VCaP (cell line): Measurements from ENCODE around the gene ZNF611.
A peak's percentile ranks its signal among the peaks of the same experiment; 100 is the strongest.
"Not testable (repeated sequence)": the region's sequence is repeated elsewhere in the genome, so short reads cannot be mapped to it uniquely, and the experiment has no call there.

ENCODE experiments used
- H3K27ac ChIP-seq: fragments of 450-650 bp; 2 replicates; pipeline ENCODE4 v1.5.1; 2017
- CTCF ChIP-seq: fragments of 450-650 bp; conservative IDR thresholded peaks from 2 replicates; pipeline ENCODE4 v1.5.1; 2017; ENCODE audit warnings: mild to moderate bottlenecking, moderate library complexity

The ZNF611 gene

GRCh38 chr19:52741951-52742485, 7.2 kb upstream of the ZNF611 start:
- no peak for TF ChIP-seq CTCF
- no peak overlapping the region for H3K27ac ChIP-seq

GRCh38 chr19:52741371-52741770, 6.5 kb upstream of the ZNF611 start:
- not testable (repeated sequence) for H3K27ac ChIP-seq

GRCh38 chr19:52739576-52739975, 4.7 kb upstream of the ZNF611 start:
- no peak for TF ChIP-seq CTCF
- no peak overlapping the region for H3K27ac ChIP-seq

- TF ChIP-seq CTCF, result no peak; the same call in 1 of the 2 replicates
- H3K27ac ChIP-seq, result peak overlapping the region; percentile 94
Measured at GRCh38 chr19:52735734-52736133, 890 bp upstream of the ZNF611 start.

- no peak for TF ChIP-seq CTCF
Measured at GRCh38 chr19:52734331-52734892, 432 bp downstream of the ZNF611 start.

GRCh38 chr19:52726051-52726450, 8.8 kb downstream of the ZNF611 start:
- peak overlapping the region; percentile 96; the same call in 1 of the 2 replicates for H3K27ac ChIP-seq

More at GRCh38 chr19:52734331-52734892, 432 bp downstream of the ZNF611 start:
- peak overlapping the region; percentile 94 for H3K27ac ChIP-seq

- peak overlapping the region; percentile 96 for H3K27ac ChIP-seq
- no peak for TF ChIP-seq CTCF
Measured at GRCh38 chr19:52725528-52725961, 9.3 kb downstream of the ZNF611 start.

GRCh38 chr19:52724701-52725514, 9.9 kb downstream of the ZNF611 start:
- no peak for TF ChIP-seq CTCF
- H3K27ac ChIP-seq, result peak overlapping the region; percentile 96

GRCh38 chr19:52723907-52724598, 10.8 kb downstream of the ZNF611 start:
- peak overlapping the region; percentile 96 for H3K27ac ChIP-seq
